GM12878 (cell line): ENCODE measurements around the gene SYNGR3. TPM values are rescaled to one million over a fixed set of nuclear protein-coding genes. Genes with fewer than 3 reads are reported as not detected.

Experiments
- BHLHE40 ChIP-seq, 2 experiments: fragments of 450-650 bp in 1 of 2; IDR thresholded peaks; 2 replicates each; pipeline ENCODE4 v1.6.1; 2011 to 2017; ENCODE audit warnings: low read depth in 2 of 2, borderline replicate concordance in 1 of 2, improper control_type of control experiment in 1 of 2, low read length in 1 of 2, mild to moderate bottlenecking in 1 of 2
- EZH2 ChIP-seq: IDR thresholded peaks from 2 replicates; pipeline ENCODE4 v1.6.1; 2012; ENCODE audit warnings: low read depth, mild to moderate bottlenecking, control low read depth, inconsistent platforms, low read length, borderline replicate concordance; ENCODE audit not compliant: control insufficient read depth
- HCFC1 ChIP-seq: fragments of 150-350 bp; IDR thresholded peaks from 2 replicates; pipeline ENCODE4 v1.6.1; 2014; ENCODE audit warnings: low read length
- IKZF2 ChIP-seq, 2 experiments: fragments of 450-650 bp; IDR thresholded peaks; 2 replicates each; pipeline ENCODE4 v1.6.1; 2017; ENCODE audit warnings: mild to moderate bottlenecking in 2 of 2, moderate library complexity in 2 of 2
- JUND ChIP-seq: IDR thresholded peaks from 2 replicates; pipeline ENCODE4 v1.6.1; 2012; ENCODE audit warnings: low read depth, mild to moderate bottlenecking, low read length, improper control_type of control experiment, moderate library complexity
- KLF5 ChIP-seq: fragments of 450-650 bp; IDR thresholded peaks from 2 replicates; pipeline ENCODE4 v1.6.1; 2014; ENCODE audit warnings: mild to moderate bottlenecking; ENCODE audit not compliant: partially characterized antibody
- MXI1 ChIP-seq: fragments of 150-350 bp; IDR thresholded peaks from 2 replicates; pipeline ENCODE4 v1.6.1; 2011; ENCODE audit warnings: low read depth, mild to moderate bottlenecking, inconsistent platforms, low read length, improper control_type of control experiment
- NBN ChIP-seq: fragments of 450-650 bp; IDR thresholded peaks from 2 replicates; pipeline ENCODE4 v1.6.1; 2016
- PAX5 ChIP-seq: IDR thresholded peaks from 2 replicates; pipeline ENCODE4 v1.6.1; 2011; ENCODE audit warnings: low read depth, low read length, borderline replicate concordance
- POLR2AphosphoS2 ChIP-seq: IDR thresholded peaks from 2 replicates; pipeline ENCODE4 v1.6.1; 2011; ENCODE audit warnings: low read depth, mild to moderate bottlenecking, low read length, improper control_type of control experiment, moderate library complexity
- POU2F2 ChIP-seq: IDR thresholded peaks from 3 replicates; pipeline ENCODE4 v1.6.1; 2011; ENCODE audit warnings: low read depth, mild to moderate bottlenecking, low read length, borderline replicate concordance
- RAD21 ChIP-seq: IDR thresholded peaks from 2 replicates; pipeline ENCODE4 v1.6.1; 2011; ENCODE audit warnings: mild to moderate bottlenecking, low read depth, low read length, moderate library complexity; ENCODE audit not compliant: insufficient read depth
- SIX5 ChIP-seq: IDR thresholded peaks from 2 replicates; pipeline ENCODE4 v1.6.1; 2011; ENCODE audit warnings: mild to moderate bottlenecking, low read depth, low read length, moderate library complexity; ENCODE audit not compliant: severe bottlenecking
- SPI1 ChIP-seq: IDR thresholded peaks from 2 replicates; pipeline ENCODE4 v1.6.1; 2011; ENCODE audit warnings: low read depth, mild to moderate bottlenecking, low read length, moderate library complexity, borderline replicate concordance; ENCODE audit not compliant: insufficient read depth
- ZNF217 ChIP-seq: fragments of 450-650 bp; IDR thresholded peaks from 2 replicates; pipeline ENCODE4 v1.6.1; 2017; ENCODE audit warnings: antibody characterized with exemption, mild to moderate bottlenecking
- ZNF622 ChIP-seq: fragments of 450-650 bp; IDR thresholded peaks from 2 replicates; pipeline ENCODE4 v1.6.1; 2017; ENCODE audit warnings: mild to moderate bottlenecking, inconsistent platforms
- polyA plus RNA-seq, 11 experiments: library from polyadenylated mRNA; depleted of rRNA in 4 of 11; unstranded in 6 of 11; stranded (reverse) in 5 of 11; fragments of >200 nt; fragmentation: Nextera tagmentation in 4 of 11; fragmentation: Illumina TruSeq in 1 of 11; extraction: Ambion mirVana in 4 of 11; extraction: Trizol in 1 of 11; gene quantifications; 1 replicate in 1 of 11; 2 replicates in 10 of 11; pipeline versions ENCODE4 v1.2.1 to v1.2.3, GENCODE V29; 2011 to 2016; ENCODE audit warnings: inconsistent platforms in 2 of 11, missing spikeins in 2 of 11, low read depth in 1 of 11
- total RNA-seq, 4 experiments: library from RNA; depleted of rRNA in 3 of 4; stranded (reverse); fragments of >200 nt in 3 of 4; fragmentation: Illumina TruSeq in 1 of 4; extraction: Trizol in 1 of 4; gene quantifications; 2 replicates each; pipeline versions ENCODE4 v1.2.1 to v1.2.3, GENCODE V29; 2013 to 2021
- TF ChIP-seq, protein P1 (sequence below): fragments of 450-650 bp; IDR thresholded peaks from 2 replicates; pipeline ENCODE4 v1.6.1; 2016; ENCODE audit warnings: mild to moderate bottlenecking
- TF ChIP-seq, protein P2 (sequence below): IDR thresholded peaks from 2 replicates; pipeline ENCODE4 v1.6.1; 2011; ENCODE audit warnings: mild to moderate bottlenecking, low read depth, low read length, moderate library complexity; ENCODE audit not compliant: insufficient replicate concordance
- TF ChIP-seq, protein P3 (sequence below): fragments of 450-650 bp; formaldehyde crosslinking; IDR thresholded peaks from 2 replicates; pipeline ENCODE4 v1.4.0; 2022; ENCODE audit warnings: mild to moderate bottlenecking, moderate library complexity

The SYNGR3 gene
- total and polyA plus RNA-seq, 10 of the 15 experiments (the other 5 are each of a cell fraction or from before 2014, with no cell fraction given) = 1.2 to 18.1 (median 6.6) TPM

DNA sequence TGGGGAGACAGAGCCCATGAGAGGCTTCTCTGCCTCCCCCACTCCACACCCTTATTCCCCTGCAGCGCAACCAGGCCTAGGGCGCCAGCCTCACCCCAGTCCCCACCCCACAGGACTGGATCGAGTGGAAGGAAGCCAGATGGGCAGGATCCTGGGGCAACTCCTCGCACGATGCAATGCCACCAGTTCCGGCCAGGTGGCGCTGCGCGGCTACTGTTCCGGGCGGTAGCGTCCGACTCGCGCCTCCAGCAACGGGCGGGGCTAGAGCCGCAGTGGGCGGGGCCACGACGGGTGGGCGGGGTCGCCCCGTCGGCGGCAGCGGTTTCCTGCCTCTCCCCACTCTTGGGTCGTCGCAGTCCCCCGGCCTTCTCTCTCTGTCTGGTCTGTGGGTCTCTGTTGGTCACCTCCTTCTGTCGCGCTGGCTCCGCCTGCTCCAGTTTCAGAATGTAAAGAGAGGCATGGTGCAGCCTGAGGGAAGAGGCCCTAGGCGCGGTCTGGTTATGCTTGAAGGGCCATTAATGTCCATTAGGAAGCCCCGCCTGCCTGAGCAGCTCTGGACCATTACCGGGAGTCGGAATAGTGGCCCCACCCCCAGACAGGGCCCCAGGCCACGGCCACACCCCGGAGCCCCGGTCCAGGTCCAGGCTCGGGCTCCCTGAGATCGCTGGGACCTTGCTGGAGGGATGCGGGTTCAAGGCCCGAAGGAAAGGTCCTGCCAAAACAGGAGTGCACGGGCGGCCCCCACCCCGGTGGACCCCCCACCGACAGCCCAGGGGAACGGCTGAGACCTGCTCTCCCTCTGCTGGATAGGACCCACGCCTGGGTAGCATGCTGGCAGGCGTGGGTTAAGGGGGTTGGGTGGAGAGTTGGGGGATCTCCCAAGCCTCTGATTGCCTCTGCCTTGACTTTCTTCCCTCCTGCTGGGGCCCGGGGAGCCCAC is 33.6 kb downstream of the SYNGR3 start (continued):
- TF ChIP-seq HCFC1 (0 out of 2 replicates have a peak, but pooled peaks have one; percentile 16), JUND (0 out of 2 replicates have a peak, but pooled peaks have one; percentile 31), KLF5 (peak; percentile 40), BHLHE40 (IDR thresholded peaks at IDR 0.05; ENCODE audit: borderline replicate concordance in 1 of 2, low read depth in 2 of 2, low read length in 1 of 2) (peak; percentile 47 to 58; a peak in 2 of 4 replicates), EZH2 (no peak), SPI1 (peak; percentile 32; the same call in 1 of the 2 replicates), PAX5 (0 out of 2 replicates have a peak, but pooled peaks have one; percentile 11), IKZF2 (IDR thresholded peaks at IDR 0.05) (no peak), ZNF622 (no peak), MXI1 (0 out of 2 replicates have a peak, but pooled peaks have one; percentile 63), SIX5 (no peak), ZNF217 (no peak), NBN (0 out of 2 replicates have a peak, but pooled peaks have one; percentile 33), POU2F2 (0 out of 3 replicates have a peak, but pooled peaks have one; percentile 19), POLR2AphosphoS2 (no peak), RAD21 (peak; percentile 90)
- TF ChIP-seq, protein P1, sequence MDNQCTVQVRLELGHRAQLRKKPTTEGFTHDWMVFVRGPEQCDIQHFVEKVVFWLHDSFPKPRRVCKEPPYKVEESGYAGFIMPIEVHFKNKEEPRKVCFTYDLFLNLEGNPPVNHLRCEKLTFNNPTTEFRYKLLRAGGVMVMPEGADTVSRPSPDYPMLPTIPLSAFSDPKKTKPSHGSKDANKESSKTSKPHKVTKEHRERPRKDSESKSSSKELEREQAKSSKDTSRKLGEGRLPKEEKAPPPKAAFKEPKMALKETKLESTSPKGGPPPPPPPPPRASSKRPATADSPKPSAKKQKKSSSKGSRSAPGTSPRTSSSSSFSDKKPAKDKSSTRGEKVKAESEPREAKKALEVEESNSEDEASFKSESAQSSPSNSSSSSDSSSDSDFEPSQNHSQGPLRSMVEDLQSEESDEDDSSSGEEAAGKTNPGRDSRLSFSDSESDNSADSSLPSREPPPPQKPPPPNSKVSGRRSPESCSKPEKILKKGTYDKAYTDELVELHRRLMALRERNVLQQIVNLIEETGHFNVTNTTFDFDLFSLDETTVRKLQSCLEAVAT = 0 out of 2 replicates have a peak, but pooled peaks have one; percentile 22
- TF ChIP-seq, protein P2, sequence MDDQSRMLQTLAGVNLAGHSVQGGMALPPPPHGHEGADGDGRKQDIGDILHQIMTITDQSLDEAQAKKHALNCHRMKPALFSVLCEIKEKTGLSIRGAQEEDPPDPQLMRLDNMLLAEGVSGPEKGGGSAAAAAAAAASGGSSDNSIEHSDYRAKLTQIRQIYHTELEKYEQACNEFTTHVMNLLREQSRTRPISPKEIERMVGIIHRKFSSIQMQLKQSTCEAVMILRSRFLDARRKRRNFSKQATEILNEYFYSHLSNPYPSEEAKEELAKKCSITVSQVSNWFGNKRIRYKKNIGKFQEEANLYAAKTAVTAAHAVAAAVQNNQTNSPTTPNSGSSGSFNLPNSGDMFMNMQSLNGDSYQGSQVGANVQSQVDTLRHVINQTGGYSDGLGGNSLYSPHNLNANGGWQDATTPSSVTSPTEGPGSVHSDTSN = no peak
- TF ChIP-seq, protein P3, sequence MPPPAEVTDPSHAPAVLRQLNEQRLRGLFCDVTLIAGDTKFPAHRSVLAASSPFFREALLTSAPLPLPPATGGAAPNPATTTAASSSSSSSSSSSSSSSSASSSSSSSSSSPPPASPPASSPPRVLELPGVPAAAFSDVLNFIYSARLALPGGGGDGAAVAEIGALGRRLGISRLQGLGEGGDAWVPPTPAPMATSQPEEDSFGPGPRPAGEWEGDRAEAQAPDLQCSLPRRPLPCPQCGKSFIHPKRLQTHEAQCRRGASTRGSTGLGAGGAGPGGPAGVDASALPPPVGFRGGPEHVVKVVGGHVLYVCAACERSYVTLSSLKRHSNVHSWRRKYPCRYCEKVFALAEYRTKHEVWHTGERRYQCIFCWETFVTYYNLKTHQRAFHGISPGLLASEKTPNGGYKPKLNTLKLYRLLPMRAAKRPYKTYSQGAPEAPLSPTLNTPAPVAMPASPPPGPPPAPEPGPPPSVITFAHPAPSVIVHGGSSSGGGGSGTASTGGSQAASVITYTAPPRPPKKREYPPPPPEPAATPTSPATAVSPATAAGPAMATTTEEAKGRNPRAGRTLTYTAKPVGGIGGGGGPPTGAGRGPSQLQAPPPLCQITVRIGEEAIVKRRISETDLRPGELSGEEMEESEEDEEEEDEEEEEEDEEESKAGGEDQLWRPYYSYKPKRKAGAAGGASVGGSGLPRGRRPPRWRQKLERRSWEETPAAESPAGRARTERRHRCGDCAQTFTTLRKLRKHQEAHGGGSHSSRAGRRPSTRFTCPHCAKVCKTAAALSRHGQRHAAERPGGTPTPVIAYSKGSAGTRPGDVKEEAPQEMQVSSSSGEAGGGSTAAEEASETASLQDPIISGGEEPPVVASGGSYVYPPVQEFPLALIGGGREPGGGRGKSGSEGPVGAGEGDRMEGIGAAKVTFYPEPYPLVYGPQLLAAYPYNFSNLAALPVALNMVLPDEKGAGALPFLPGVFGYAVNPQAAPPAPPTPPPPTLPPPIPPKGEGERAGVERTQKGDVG (CRISPR knock-in tag) = no peak
